Measurements from ENCODE around the gene TFDP1. TPM values are rescaled to one million over a fixed set of nuclear protein-coding genes. Genes with fewer than 3 reads are reported as not detected.

The TFDP1 gene
- total RNA-seq, 2 experiments from 2014 or later, result 87.9 to 119 TPM

GRCh38 chr13:113608967-113609533, 24.5 kb downstream of the TFDP1 start:
- no peak overlapping the region for H3K27ac ChIP-seq (ENCODE audit: low read depth, low read length, poor library complexity, severe bottlenecking)
- POLR2A ChIA-PET, result no interaction called here
- DNase-seq (ENCODE audit: low spot score), result no peak
- H4K20me1 ChIP-seq (ENCODE audit: insufficient read depth, low read length), result no peaks in the 10 kb centered on the region; the same call in 1 of the 2 replicates
- no peaks in the 10 kb centered on the region for H3K9me3 ChIP-seq (ENCODE audit: low read length)
- H3K4me2 ChIP-seq (ENCODE audit: low read length), result no peak overlapping the region
- H3K79me2 ChIP-seq (ENCODE audit: insufficient read depth, low read depth, low read length), result peaks cover 14% of the 10 kb centered on the region; the same call in 1 of the 2 replicates
- no peak overlapping the region for H2AFZ ChIP-seq (ENCODE audit: low read length)
- H3K4me1 ChIP-seq (ENCODE audit: insufficient read depth, low read length, poor library complexity, severe bottlenecking), result no peaks in the 10 kb centered on the region
- CTCF ChIA-PET (ENCODE audit: unreplicated experiment), result no interaction called here
- H3K9me2 ChIP-seq (ENCODE audit: insufficient read depth, low read length), result no peaks in the 10 kb centered on the region
- H3K4me3 ChIP-seq (ENCODE audit: low read depth, low read length, poor library complexity, severe bottlenecking), result no peak overlapping the region
- TF ChIP-seq EZH2phosphoT487 (IDR thresholded peaks at IDR 0.05; ENCODE audit: borderline replicate concordance, low read depth, low read length) (no peak), CTCF (conservative IDR thresholded peaks at IDR 0.05; ENCODE audit: low read length) (no peak)
- peaks cover 87% of the 10 kb centered on the region for H3K36me3 ChIP-seq (ENCODE audit: insufficient read depth, low read length)
- intact Hi-C loops (cut with micrococcal nuclease; ENCODE audit: unreplicated experiment), result no loop called here
- BruUV-seq (replicated peaks), result no TSS peak

GRCh38 chr13:113609616-113610015, 25.1 kb downstream of the TFDP1 start:
- H3K27ac ChIP-seq (ENCODE audit: low read depth, low read length, poor library complexity, severe bottlenecking), result no peak overlapping the region
- no peaks in the 10 kb centered on the region for H3K4me1 ChIP-seq (ENCODE audit: insufficient read depth, low read length, poor library complexity, severe bottlenecking)
- TF ChIP-seq CTCF (conservative IDR thresholded peaks at IDR 0.05; ENCODE audit: low read length) (no peak), EZH2phosphoT487 (IDR thresholded peaks at IDR 0.05; ENCODE audit: borderline replicate concordance, low read depth, low read length) (no peak)
- no peak overlapping the region for H3K4me2 ChIP-seq (ENCODE audit: low read length)
- H3K9me3 ChIP-seq (ENCODE audit: low read length), result no peaks in the 10 kb centered on the region
- H4K20me1 ChIP-seq (ENCODE audit: insufficient read depth, low read length), result no peaks in the 10 kb centered on the region; the same call in 1 of the 2 replicates
- DNase-seq (ENCODE audit: low spot score), result no peak
- BruUV-seq (replicated peaks), result no TSS peak
- POLR2A ChIA-PET, result no interaction called here
- no peak overlapping the region for H2AFZ ChIP-seq (ENCODE audit: low read length)
- peaks cover 10% of the 10 kb centered on the region; the same call in 1 of the 2 replicates for H3K79me2 ChIP-seq (ENCODE audit: insufficient read depth, low read depth, low read length)
- H3K36me3 ChIP-seq (ENCODE audit: insufficient read depth, low read length), result peaks cover 89% of the 10 kb centered on the region
- no peak overlapping the region for H3K4me3 ChIP-seq (ENCODE audit: low read depth, low read length, poor library complexity, severe bottlenecking)
- no peaks in the 10 kb centered on the region for H3K9me2 ChIP-seq (ENCODE audit: insufficient read depth, low read length)
- intact Hi-C loops (cut with micrococcal nuclease; ENCODE audit: unreplicated experiment), result no loop called here
- CTCF ChIA-PET (ENCODE audit: unreplicated experiment), result no interaction called here

- TF ChIP-seq EZH2phosphoT487 (IDR thresholded peaks at IDR 0.05; ENCODE audit: borderline replicate concordance, low read depth, low read length) (no peak), CTCF (conservative IDR thresholded peaks at IDR 0.05; ENCODE audit: low read length) (no peak)
- ChIA-PET POLR2A (no interaction called here), CTCF (ENCODE audit: unreplicated experiment) (no interaction called here)
- intact Hi-C loops (cut with micrococcal nuclease; ENCODE audit: unreplicated experiment), result no loop called here
- no peaks in the 10 kb centered on the region for H3K9me2 ChIP-seq (ENCODE audit: insufficient read depth, low read length)
- H3K4me3 ChIP-seq (ENCODE audit: low read depth, low read length, poor library complexity, severe bottlenecking), result no peak overlapping the region
- no peak overlapping the region for H3K4me2 ChIP-seq (ENCODE audit: low read length)
- H2AFZ ChIP-seq (ENCODE audit: low read length), result no peak overlapping the region
- DNase-seq (ENCODE audit: low spot score), result no peak
- H3K36me3 ChIP-seq (ENCODE audit: insufficient read depth, low read length), result peaks cover 92% of the 10 kb centered on the region
- H3K9me3 ChIP-seq (ENCODE audit: low read length), result no peaks in the 10 kb centered on the region
- BruUV-seq (replicated peaks), result no TSS peak
- H3K27ac ChIP-seq (ENCODE audit: low read depth, low read length, poor library complexity, severe bottlenecking), result no peak overlapping the region
- H3K79me2 ChIP-seq (ENCODE audit: insufficient read depth, low read depth, low read length), result peaks cover 10% of the 10 kb centered on the region; the same call in 1 of the 2 replicates
- H4K20me1 ChIP-seq (ENCODE audit: insufficient read depth, low read length), result no peaks in the 10 kb centered on the region; the same call in 1 of the 2 replicates
- no peaks in the 10 kb centered on the region for H3K4me1 ChIP-seq (ENCODE audit: insufficient read depth, low read length, poor library complexity, severe bottlenecking)
Observed at GRCh38 chr13:113610266-113610665, 25.7 kb downstream of the TFDP1 start.
